Liver (tissue), 9 donors: ENCODE results near the gene SMPD1. TPM values are rescaled to one million over a fixed set of nuclear protein-coding genes. Genes with fewer than 3 reads are reported as not detected.

Experiments
- DNase-seq: peaks from one replicate; pipeline ENCODE4 v3.0.0-alpha.2; 2017; ENCODE audit warnings: low spot score
- H3K27ac ChIP-seq, 2 donors: one replicate each; pipeline ENCODE4 v1.7.0; 2013; ENCODE audit warnings: inconsistent platforms in 2 of 2, low read length in 2 of 2, control low read depth in 1 of 2, low read depth in 1 of 2, mild to moderate bottlenecking in 1 of 2
- H3K27me3 ChIP-seq, 4 donors: one replicate each; pipeline versions ENCODE4 v1.6.1 to v1.7.0; 2013; ENCODE audit warnings: low read length in 3 of 4, inconsistent platforms in 1 of 4, mild to moderate bottlenecking in 1 of 4, moderate library complexity in 1 of 4; ENCODE audit not compliant: control insufficient read depth in 4 of 4, insufficient read depth in 4 of 4
- H3K36me3 ChIP-seq, 4 donors: one replicate each; pipeline versions ENCODE4 v1.6.1 to v1.7.0; 2013; ENCODE audit warnings: low read length in 3 of 4, mild to moderate bottlenecking in 3 of 4, low read depth in 1 of 4, moderate library complexity in 1 of 4; ENCODE audit not compliant: control insufficient read depth in 4 of 4, insufficient read depth in 3 of 4
- H3K4me1 ChIP-seq, 4 donors: one replicate each; pipeline versions ENCODE4 v1.6.1 to v1.7.0; 2013; ENCODE audit warnings: low read length in 3 of 4, mild to moderate bottlenecking in 3 of 4, moderate library complexity in 1 of 4; ENCODE audit not compliant: control insufficient read depth in 4 of 4, insufficient read depth in 4 of 4
- H3K4me3 ChIP-seq, 3 donors: one replicate each; pipeline versions ENCODE4 v1.6.1 to v1.7.0; 2013; ENCODE audit warnings: low read length in 3 of 3, control low read depth in 1 of 3, low read depth in 1 of 3, mild to moderate bottlenecking in 1 of 3
- H3K9ac ChIP-seq, 2 donors: one replicate each; pipeline ENCODE4 v1.7.0; 2013; ENCODE audit warnings: low read length in 2 of 2, mild to moderate bottlenecking in 2 of 2, moderate library complexity in 2 of 2, control low read depth in 1 of 2, low read depth in 1 of 2
- H3K9me3 ChIP-seq, 4 donors: one replicate each; pipeline versions ENCODE4 v1.6.1 to v1.7.0; 2013; ENCODE audit warnings: low read length in 3 of 4; ENCODE audit not compliant: control insufficient read depth in 4 of 4
- EGR1 ChIP-seq, 2 donors: IDR thresholded peaks; 2 replicates each; pipeline ENCODE4 v1.6.1; 2016 to 2018; ENCODE audit warnings: antibody characterized with exemption in 2 of 2, low read depth in 2 of 2
- FOXA1 ChIP-seq: IDR thresholded peaks from 2 replicates; pipeline ENCODE4 v1.6.1; 2016; ENCODE audit warnings: antibody characterized with exemption
- FOXA2 ChIP-seq: IDR thresholded peaks from 2 replicates; pipeline ENCODE4 v1.6.1; 2016; ENCODE audit warnings: antibody characterized with exemption
- GABPA ChIP-seq, 2 donors: IDR thresholded peaks in 1 of 2; conservative IDR thresholded peaks in 1 of 2; 2 replicates each; pipeline ENCODE4 v1.6.1; 2016; ENCODE audit warnings: antibody characterized with exemption in 2 of 2, mild to moderate bottlenecking in 1 of 2, moderate library complexity in 1 of 2
- HNF4A ChIP-seq, 2 donors: conservative IDR thresholded peaks; 2 replicates each; pipeline ENCODE4 v1.6.1; 2016; ENCODE audit warnings: antibody characterized with exemption in 2 of 2, mild to moderate bottlenecking in 2 of 2
- HNF4G ChIP-seq: IDR thresholded peaks from 2 replicates; pipeline ENCODE4 v1.6.1; 2016; ENCODE audit warnings: antibody characterized with exemption
- JUND ChIP-seq, 2 donors: IDR thresholded peaks; 2 replicates each; pipeline ENCODE4 v1.6.1; 2016; ENCODE audit warnings: antibody characterized with exemption in 2 of 2
- NR2F2 ChIP-seq: IDR thresholded peaks from 2 replicates; pipeline ENCODE4 v1.6.1; 2016; ENCODE audit warnings: antibody characterized with exemption
- RAD21 ChIP-seq, 2 donors: IDR thresholded peaks; 2 replicates each; pipeline ENCODE4 v1.6.1; 2016; ENCODE audit warnings: antibody characterized with exemption in 2 of 2, mild to moderate bottlenecking in 2 of 2
- REST ChIP-seq: IDR thresholded peaks from 2 replicates; pipeline ENCODE4 v1.6.1; 2016; ENCODE audit warnings: antibody characterized with exemption, mild to moderate bottlenecking
- RXRA ChIP-seq, 2 donors: IDR thresholded peaks; 2 replicates each; pipeline ENCODE4 v1.6.1; 2017 to 2018; ENCODE audit warnings: antibody characterized with exemption in 2 of 2, mild to moderate bottlenecking in 1 of 2
- SP1 ChIP-seq: IDR thresholded peaks from 2 replicates; pipeline ENCODE4 v1.6.1; 2018; ENCODE audit warnings: antibody characterized with exemption, mild to moderate bottlenecking
- TAF1 ChIP-seq: conservative IDR thresholded peaks from 2 replicates; pipeline ENCODE4 v1.6.1; 2016; ENCODE audit warnings: antibody characterized with exemption, mild to moderate bottlenecking
- YY1 ChIP-seq: IDR thresholded peaks from 2 replicates; pipeline ENCODE4 v1.6.1; 2016; ENCODE audit warnings: antibody characterized with exemption, mild to moderate bottlenecking
- ZBTB33 ChIP-seq: IDR thresholded peaks from 2 replicates; pipeline ENCODE4 v1.6.1; 2016; ENCODE audit warnings: antibody characterized with exemption
- WGBS: extraction: QIAGEN DNeasy Blood & Tissue Kit; methylation state at CpG from one replicate; pipeline ENCODE4 v1.1.7; 2013; 5-methylcytosine and 5-hydroxymethylcytosine counted together
- polyA plus RNA-seq, 2 donors: library from polyadenylated mRNA; stranded (reverse) in 1 of 2; unstranded in 1 of 2; fragments of 200-250 nt in 1 of 2; fragments of >200 nt in 1 of 2; fragmentation: Nextera tagmentation in 1 of 2; extraction: Ambion mirVana in 1 of 2; gene quantifications; one replicate each; pipeline versions ENCODE4 v1.2.1 to v1.2.3, GENCODE V29; 2013 to 2015
- total RNA-seq, 2 donors: library from RNA; depleted of rRNA; stranded (reverse); fragments of >200 nt; gene quantifications; one replicate each; pipeline ENCODE4 v1.2.3, GENCODE V29; 2014
- TF ChIP-seq, protein P1 (sequence below): fragments of 150-350 bp; IDR thresholded peaks from 2 replicates; pipeline ENCODE4 v1.5.1; 2017; ENCODE audit warnings: improper control_type of control experiment, low read depth, low read length; ENCODE audit not compliant: missing input control
- TF ChIP-seq, protein P2 (sequence below): IDR thresholded peaks from 2 replicates; pipeline ENCODE4 v1.6.1; 2016; ENCODE audit warnings: antibody characterized with exemption
- TF ChIP-seq, protein P3 (sequence below): IDR thresholded peaks from 2 replicates; pipeline ENCODE4 v1.6.1; 2016; ENCODE audit warnings: antibody characterized with exemption
- donor health status: healthy.
- donor health status: healthy.
- donor health status: healthy.
- donor health status: healthy.
- donor health status: healthy.

The SMPD1 gene
- total and polyA plus RNA-seq, 4 donors: 15.4 to 91.6 (median 45.4) TPM

DNA sequence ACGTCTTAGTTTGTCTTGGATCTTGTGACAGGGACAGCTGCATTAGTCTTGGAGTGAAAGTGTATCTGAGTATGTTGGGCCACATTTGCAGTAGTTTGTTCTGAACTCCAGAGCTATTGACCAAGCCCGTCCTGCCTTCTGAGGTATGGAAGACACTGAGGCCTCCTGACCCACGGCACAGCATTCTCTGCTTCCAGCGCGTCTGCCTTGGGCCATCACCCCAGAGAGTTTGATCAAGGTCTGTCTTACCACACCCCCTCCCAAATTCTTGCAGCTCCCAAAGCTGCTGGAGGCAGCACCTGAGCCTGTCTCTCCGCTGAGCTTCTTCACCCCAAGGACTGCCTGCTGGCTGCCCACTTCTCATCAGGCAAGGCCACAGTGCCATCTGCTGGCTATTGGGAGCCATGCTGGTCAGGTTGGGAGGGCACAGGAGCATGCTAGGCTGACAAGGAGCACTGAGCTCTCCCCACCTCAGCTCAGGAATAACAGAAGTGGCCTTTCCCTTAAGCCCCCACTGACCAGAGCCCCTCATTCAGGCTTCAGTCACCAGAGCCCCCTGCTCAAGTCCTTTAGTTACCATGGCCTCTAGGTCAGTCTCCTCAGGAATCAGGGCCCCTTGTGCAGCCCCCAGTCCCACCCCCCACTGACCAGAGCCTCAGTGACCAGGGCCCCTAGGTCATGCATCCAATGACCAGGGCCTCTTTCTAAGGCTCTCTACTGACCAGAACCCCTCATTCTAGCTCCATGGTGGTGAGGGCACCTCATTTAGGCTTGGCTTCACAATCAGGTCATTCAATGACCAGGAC lies 27.2 kb upstream of the SMPD1 start:
- WGBS: 67% methylated on average over 6 of the region's 6 CpGs
- Histone ChIP-seq H3K9ac (no peak overlapping the region), H3K4me1 (peaks cover 0 to 29% (median 21%) of the 10 kb centered on the region in 4 donors), H3K27ac (no peak overlapping the region), H3K4me3 (no peak overlapping the region), H3K9me3 (no peaks in the 10 kb centered on the region), H3K36me3 (no peaks in the 10 kb centered on the region), H3K27me3 (no peaks in the 10 kb centered on the region)
- peak; percentile 71 for DNase-seq
- TF ChIP-seq GABPA (IDR thresholded peaks at IDR 0.05 in 1 of 2, conservative IDR thresholded peaks at IDR 0.05 in 1 of 2): no peak
- TF ChIP-seq EGR1 (IDR thresholded peaks at IDR 0.05; ENCODE audit: low read depth in 2 of 2): no peak
- TF ChIP-seq, protein P1, sequence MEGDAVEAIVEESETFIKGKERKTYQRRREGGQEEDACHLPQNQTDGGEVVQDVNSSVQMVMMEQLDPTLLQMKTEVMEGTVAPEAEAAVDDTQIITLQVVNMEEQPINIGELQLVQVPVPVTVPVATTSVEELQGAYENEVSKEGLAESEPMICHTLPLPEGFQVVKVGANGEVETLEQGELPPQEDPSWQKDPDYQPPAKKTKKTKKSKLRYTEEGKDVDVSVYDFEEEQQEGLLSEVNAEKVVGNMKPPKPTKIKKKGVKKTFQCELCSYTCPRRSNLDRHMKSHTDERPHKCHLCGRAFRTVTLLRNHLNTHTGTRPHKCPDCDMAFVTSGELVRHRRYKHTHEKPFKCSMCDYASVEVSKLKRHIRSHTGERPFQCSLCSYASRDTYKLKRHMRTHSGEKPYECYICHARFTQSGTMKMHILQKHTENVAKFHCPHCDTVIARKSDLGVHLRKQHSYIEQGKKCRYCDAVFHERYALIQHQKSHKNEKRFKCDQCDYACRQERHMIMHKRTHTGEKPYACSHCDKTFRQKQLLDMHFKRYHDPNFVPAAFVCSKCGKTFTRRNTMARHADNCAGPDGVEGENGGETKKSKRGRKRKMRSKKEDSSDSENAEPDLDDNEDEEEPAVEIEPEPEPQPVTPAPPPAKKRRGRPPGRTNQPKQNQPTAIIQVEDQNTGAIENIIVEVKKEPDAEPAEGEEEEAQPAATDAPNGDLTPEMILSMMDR: peak; percentile 90
- peak in 1 of 2 donors; percentile 10 for TF ChIP-seq HNF4A (conservative IDR thresholded peaks at IDR 0.05)
- TF ChIP-seq FOXA1: no peak
- no peak for TF ChIP-seq RXRA (IDR thresholded peaks at IDR 0.05)
- peak; percentile 94 for TF ChIP-seq RAD21 (IDR thresholded peaks at IDR 0.05)
- TF ChIP-seq TAF1: no peak
- TF ChIP-seq, protein P2, sequence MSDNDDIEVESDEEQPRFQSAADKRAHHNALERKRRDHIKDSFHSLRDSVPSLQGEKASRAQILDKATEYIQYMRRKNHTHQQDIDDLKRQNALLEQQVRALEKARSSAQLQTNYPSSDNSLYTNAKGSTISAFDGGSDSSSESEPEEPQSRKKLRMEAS: no peak
- TF ChIP-seq ZBTB33: no peak

DNA sequence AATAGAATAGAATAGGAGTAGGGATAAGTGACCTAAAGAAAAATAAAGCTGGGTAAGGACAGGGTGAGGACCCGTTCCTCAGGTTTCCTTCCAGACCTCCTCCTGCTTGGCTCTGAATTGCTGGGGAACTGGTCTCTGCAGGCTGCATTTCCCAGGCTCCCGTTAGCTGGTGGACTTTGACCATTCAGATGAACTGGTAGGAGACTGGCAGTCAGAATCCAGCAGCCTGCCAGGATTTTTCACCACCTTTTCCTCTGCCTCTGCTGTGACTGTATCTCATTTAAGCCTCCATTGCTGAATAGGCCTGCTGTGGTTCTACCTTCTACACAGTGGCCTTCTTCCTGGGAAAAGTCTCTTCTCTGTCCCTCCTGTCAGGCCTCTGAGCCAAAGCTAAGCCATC lies 24.6 kb upstream of the SMPD1 start:
- no peak overlapping the region for H3K9ac ChIP-seq
- no peaks in the 10 kb centered on the region for H3K36me3 ChIP-seq
- no peak for DNase-seq
- peaks cover 0 to 29% (median 21%) of the 10 kb centered on the region in 4 donors for H3K4me1 ChIP-seq
- H3K27ac ChIP-seq: peak overlapping the region; percentile 35 to 43
- no peaks in the 10 kb centered on the region for H3K27me3 ChIP-seq
- H3K9me3 ChIP-seq: no peaks in the 10 kb centered on the region
- 24% methylated on average over 2 of the region's 2 CpGs for WGBS
- H3K4me3 ChIP-seq: no peak overlapping the region
- TF ChIP-seq FOXA2: peak; percentile 18
- peak; percentile 52 for TF ChIP-seq ZBTB33
- TF ChIP-seq REST: peak; percentile 76
- peak in 1 of 2 donors; percentile 24 for TF ChIP-seq GABPA (IDR thresholded peaks at IDR 0.05 in 1 of 2, conservative IDR thresholded peaks at IDR 0.05 in 1 of 2)
- TF ChIP-seq, protein P2: peak; percentile 55
- TF ChIP-seq HNF4G: peak; percentile 93
- TF ChIP-seq YY1: peak; percentile 78
- TF ChIP-seq TAF1: no peak
- TF ChIP-seq RXRA (IDR thresholded peaks at IDR 0.05): peak; percentile 58 to 67
- no peak for TF ChIP-seq FOXA1
- TF ChIP-seq NR2F2: no peak
- TF ChIP-seq RAD21 (IDR thresholded peaks at IDR 0.05): peak; percentile 40
- peak in 1 of 2 donors; percentile 38 for TF ChIP-seq JUND (IDR thresholded peaks at IDR 0.05)
- TF ChIP-seq SP1: peak; percentile 96
- peak; percentile 93 to 97 for TF ChIP-seq HNF4A (conservative IDR thresholded peaks at IDR 0.05)
- TF ChIP-seq, protein P3, sequence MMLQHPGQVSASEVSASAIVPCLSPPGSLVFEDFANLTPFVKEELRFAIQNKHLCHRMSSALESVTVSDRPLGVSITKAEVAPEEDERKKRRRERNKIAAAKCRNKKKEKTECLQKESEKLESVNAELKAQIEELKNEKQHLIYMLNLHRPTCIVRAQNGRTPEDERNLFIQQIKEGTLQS: no peak
